Astrocyte of the spinal cord (primary cell): ENCODE results near the gene CDON.

Experiments
- DNase-seq: peaks from one replicate; pipeline ENCODE4 v3.0.0; 2011; ENCODE audit warnings: low read depth, low spot score
- H3K4me3 ChIP-seq: 2 replicates; pipeline ENCODE4 v1.5.1; 2011; ENCODE audit warnings: low read depth, mild to moderate bottlenecking, low read length, moderate library complexity
- CTCF ChIP-seq: IDR thresholded peaks from 2 replicates; pipeline ENCODE4 v1.5.1; 2012; ENCODE audit warnings: low read depth, mild to moderate bottlenecking, low read length, inconsistent platforms
- in situ Hi-C: cut with HindIII; loops from 2 replicates; pipeline ENCODE4 v1.10.0; 2017; ENCODE audit warnings: low sequenced_read_pairs

CDON gene

GRCh38 chr11:125951731-125952130 lies 110.9 kb downstream of the CDON start:
- no peak for DNase-seq
- H3K4me3 ChIP-seq, result no peak overlapping the region
- TF ChIP-seq CTCF, result no peak
- in situ Hi-C loops, result no loop called here

- no peak for DNase-seq
- TF ChIP-seq CTCF, result no peak
- in situ Hi-C loops, result no loop called here
- H3K4me3 ChIP-seq, result no peak overlapping the region
Observed at GRCh38 chr11:125950696-125951651, 111.7 kb downstream of the CDON start.

GRCh38 chr11:125950178-125950490 lies 112.5 kb downstream of the CDON start:
- TF ChIP-seq CTCF, result no peak
- in situ Hi-C loops, result no loop called here
- H3K4me3 ChIP-seq, result no peak overlapping the region
- DNase-seq, result no peak

- no peak overlapping the region for H3K4me3 ChIP-seq
- in situ Hi-C loops, result loop anchor here (25.0 kb wide), 1 partner anchor 238 kb away; no protein-coding TSS in a partner anchor
- DNase-seq, result no peak
- no peak for TF ChIP-seq CTCF
Observed at GRCh38 chr11:125949271-125950177, 113.1 kb downstream of the CDON start.

- DNase-seq, result no peak
- no peak for TF ChIP-seq CTCF
- H3K4me3 ChIP-seq, result no peak overlapping the region
- in situ Hi-C loops, result loop anchor here (25.0 kb wide), 1 partner anchor 239 kb away; no protein-coding TSS in a partner anchor
Observed at GRCh38 chr11:125948278-125949051, 114.2 kb downstream of the CDON start.
